ENCODE measurements around the gene ARHGEF12. TPM values are rescaled to one million over a fixed set of nuclear protein-coding genes. Genes with fewer than 3 reads are reported as not detected.
A peak's percentile ranks its signal among the peaks of the same experiment; 100 is the strongest.

The ARHGEF12 gene
- total RNA-seq, 1 donor = 10.5 TPM

DNA sequence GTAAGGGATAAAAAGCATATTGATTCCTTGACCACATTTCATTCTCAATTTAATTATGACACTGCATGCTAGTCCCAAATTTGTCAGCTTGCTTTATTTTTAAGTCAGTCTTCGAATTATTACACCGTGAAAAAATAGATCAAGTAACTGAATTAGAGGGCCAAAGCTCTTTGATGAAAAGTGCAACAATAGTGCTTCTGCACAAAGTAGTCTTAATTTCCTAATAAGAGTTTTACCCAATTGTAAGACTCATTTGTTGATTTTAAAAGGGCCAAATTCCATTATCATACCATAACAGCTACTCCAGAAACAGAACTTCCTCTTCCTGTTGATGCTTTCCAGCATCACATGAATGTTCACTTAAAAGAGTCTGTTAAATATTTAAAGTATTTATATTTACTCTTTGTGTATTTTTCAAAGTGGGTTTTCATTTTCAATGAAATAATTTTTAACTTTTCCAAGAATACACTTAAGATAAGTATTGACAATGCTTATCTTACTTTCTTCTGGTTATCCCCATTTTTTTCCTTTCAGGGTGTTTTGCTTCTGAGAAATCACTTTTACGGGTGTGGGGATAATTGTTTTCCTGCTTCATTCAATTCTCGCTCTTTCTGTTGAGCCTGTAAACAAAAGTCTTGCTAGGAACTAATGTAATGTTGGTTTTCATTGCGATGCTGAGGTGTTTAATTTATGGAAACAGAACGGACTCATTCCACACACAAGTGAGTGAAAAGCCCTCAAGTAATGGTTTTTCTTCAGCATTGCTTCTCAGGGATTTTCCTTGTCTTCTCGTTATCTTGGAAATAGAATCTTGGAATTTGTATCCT, 2.1 kb downstream of the ARHGEF12 start:
- DNase-seq (ENCODE audit: low read depth in 2 of 3, low spot score in 2 of 3) = no peak

DNA sequence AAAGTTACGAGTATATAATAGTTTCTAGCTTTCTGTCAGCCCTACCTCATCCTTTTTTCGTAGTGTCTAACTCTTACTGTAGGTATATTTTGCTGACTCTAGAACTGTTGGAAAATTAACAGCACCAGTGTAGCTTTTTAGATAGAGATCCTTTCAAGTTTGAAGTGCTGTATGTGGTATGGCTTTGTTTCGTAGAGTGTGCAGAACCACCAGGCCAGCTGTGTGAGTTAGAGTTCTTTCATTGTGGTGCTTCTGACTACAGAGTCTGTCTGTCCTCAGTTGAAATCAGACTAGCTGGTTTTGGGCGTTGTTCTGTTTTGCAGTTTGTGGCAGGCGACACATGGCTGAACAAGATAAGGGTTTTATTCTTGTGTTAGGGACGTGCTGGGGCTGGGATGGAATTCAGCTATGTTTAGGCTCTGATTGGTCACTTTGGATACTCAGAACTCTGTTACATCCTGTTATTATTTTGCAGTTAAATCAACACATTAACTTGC, 3.2 kb downstream of the ARHGEF12 start:
- peak in 2 of 3 donors; percentile 64 to 78 for DNase-seq (ENCODE audit: low read depth in 2 of 3, low spot score in 2 of 3)

DNA sequence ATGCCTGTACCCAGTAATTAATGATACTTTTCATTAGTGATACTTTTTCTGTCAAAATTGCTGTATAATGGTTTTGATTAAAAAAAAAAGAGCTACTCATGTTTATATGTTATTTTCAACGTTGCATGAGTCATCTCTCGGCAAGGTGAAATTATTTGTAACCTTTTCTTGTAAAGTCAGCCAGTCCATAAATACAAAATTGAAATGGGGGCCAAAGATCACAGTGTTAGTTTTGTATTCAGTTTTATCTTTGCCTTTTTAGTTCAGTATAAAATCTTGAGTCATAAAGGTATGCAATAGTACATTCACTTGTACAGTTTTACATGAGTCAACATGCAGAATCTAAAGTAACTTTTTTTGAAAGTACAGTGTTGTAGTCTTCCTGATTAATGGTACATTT, 4.3 kb downstream of the ARHGEF12 start:
- DNase-seq (ENCODE audit: low read depth in 2 of 3, low spot score in 2 of 3) = no peak

DNA sequence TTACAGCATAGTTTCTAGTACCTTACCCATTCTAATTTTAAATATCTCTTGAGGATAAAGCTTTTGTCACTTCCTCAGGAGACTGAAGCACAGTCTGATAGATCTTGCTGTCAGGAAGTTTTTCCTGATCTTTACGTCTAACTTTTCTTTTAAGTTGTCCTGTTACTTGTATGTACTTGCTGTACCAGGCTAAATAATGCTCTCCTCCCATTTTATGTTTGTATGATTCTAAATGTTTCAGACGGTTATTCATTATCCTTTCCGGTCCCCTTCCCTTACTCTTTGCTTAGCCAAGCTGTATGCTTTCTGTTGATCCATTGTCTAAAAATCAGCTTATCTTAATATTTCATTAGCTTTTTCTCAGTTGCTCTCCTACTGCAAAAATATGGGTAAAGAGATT, 6.0 kb downstream of the ARHGEF12 start:
- no peak for DNase-seq (ENCODE audit: low read depth in 2 of 3, low spot score in 2 of 3)

DNA sequence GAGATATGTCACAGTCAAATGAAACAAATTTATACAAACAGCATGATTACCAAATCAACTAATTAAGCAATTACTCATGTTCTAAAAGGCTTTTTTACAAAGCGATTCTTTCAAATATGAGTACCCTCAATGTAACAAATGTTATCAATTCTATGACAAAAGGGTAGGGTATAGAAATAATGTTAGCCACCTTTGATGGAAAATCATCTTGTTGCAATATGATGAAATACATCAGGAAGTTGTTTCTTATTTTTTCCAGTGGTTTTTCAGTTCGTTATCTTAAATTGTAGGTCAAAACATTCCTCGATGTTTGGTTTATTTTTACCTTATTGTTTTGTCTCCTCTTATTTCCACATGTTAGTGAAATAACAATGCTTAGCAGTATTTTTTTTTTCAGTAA, 6.5 kb downstream of the ARHGEF12 start:
- no peak for DNase-seq (ENCODE audit: low read depth in 2 of 3, low spot score in 2 of 3)

DNA sequence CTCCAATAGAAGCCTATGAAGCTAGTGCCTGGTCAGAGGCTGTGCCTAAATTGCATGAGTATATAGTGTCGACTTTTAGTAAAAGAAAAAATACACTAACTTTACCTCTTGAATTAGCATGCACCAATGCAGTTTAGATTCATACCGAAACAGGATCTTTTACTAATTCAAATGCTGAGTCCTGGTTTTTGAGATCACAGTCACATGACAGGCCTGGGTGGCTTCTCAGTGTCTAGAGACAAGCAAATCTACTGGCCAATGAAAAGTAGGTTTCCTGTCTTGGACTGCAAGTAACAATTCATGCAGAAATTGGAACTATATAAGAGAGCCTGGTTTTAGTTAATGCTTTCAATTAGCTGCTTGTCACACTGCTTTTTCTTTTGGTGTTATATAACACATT, 7.2 kb downstream of the ARHGEF12 start:
- no peak for DNase-seq (ENCODE audit: low read depth in 2 of 3, low spot score in 2 of 3)

DNA sequence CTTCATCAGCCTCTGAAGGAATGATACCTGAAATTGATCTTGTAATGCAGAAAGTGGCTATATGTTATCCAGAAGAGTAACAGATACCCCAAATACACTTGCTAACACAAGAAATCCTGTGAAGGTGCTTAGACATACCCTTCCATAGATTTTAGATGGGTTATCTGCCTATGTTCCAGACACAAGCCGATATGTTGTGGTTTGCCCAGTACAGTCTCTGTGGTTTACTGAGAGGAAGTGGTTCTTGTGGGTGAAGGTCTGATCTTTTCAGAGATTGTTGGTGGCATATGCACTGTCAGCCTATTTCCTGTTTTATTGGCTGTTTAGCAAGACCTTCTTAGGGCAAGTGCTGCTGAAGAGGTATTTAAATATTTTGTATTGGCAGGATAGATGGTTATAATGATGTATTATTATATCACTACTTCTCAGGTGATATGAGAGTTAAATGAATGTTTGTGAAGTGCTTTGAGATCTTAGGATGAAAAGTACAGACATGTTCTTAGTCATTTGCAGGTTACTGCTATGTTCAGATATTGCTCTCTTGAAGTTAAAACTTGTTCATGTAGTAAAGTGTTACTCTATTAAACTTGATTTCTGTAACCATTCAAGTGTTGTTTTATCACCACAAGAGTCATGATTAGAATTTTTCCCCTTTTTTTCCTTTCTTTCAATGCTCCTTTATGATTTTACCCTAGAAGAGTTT, 8.2 kb downstream of the ARHGEF12 start:
- DNase-seq (ENCODE audit: low read depth in 2 of 3, low spot score in 2 of 3) = peak; percentile 49 to 85 (median 85)

DNA sequence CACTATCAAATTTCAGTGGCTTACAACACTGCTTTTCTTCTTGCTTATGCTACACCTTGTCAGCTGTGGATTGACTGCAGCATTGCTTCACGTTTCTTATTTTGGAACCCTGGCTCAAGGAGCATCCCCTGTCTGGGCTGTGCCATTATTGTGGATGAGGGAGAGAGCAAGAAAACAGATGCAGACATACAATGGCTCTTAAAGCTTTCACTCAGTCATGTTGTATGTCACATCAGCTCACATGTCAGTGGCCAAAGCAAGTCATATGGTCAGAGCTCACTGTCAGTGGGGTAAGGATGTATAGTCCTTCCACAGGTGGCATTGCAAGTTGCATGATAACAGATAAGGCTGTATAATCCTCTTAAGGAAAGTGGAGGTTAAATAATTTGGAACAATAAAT, 10.0 kb downstream of the ARHGEF12 start:
- no peak for DNase-seq (ENCODE audit: low read depth in 2 of 3, low spot score in 2 of 3)

DNA sequence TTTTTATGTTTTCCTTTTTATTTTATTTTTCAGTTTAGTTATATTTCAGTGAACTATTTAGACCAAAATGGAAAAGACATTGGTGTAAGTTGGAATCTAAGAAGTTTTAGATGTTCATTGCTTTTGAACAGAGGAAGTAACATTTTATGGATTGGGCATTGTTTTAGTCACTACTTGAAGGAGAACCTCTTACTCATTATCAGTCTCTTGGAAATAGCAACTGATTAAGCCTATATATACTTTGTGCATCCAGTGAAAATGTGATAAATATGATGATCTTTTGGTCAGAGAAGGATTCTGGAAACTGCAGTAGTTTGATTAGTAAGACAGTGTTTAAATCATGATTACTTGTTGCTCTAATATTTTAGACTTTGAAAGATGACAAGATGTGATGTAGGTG, 14.4 kb downstream of the ARHGEF12 start:
- no peak for DNase-seq (ENCODE audit: low read depth in 2 of 3, low spot score in 2 of 3)

DNA sequence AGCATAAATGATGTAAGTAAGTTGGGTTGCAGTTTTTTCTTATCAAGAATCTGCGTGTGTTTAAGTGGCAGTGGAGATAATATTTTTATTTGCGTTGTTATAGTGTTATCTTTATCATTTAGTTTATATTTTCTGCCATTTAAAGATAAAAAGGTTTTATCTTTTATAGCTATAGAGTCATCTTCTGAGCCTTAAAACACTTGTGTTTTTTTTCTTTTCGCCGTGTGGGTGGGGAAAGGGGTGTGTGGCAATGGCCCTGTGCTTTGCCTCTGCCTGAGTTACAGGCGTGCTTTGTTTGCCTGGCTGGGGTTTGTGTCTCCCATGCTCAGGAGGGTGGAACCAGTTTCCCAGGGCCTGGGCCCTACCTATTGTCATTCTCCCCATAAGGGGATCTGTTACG, 16.2 kb downstream of the ARHGEF12 start:
- DNase-seq (ENCODE audit: low read depth in 2 of 3, low spot score in 2 of 3) = no peak

DNA sequence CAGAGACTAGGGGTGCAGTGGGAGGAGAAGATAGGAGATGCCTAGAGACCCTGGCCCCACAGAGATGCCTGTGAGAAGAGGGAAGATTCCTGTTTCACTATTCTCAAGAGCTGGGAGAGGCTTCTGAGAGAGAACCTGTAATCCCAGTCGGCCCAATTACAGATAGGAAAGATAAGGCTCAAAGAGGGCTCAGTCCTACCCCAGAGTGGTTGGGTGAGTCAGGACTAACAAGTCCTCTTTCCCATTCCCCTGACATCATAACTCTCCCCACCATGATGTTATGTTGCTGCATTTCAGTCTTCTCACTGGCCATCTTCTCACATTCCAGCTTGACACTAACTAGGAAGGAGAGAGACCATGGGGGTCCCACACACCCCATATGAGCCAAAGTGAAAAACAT, 17.9 kb downstream of the ARHGEF12 start:
- DNase-seq (ENCODE audit: low read depth in 2 of 3, low spot score in 2 of 3) = no peak

DNA sequence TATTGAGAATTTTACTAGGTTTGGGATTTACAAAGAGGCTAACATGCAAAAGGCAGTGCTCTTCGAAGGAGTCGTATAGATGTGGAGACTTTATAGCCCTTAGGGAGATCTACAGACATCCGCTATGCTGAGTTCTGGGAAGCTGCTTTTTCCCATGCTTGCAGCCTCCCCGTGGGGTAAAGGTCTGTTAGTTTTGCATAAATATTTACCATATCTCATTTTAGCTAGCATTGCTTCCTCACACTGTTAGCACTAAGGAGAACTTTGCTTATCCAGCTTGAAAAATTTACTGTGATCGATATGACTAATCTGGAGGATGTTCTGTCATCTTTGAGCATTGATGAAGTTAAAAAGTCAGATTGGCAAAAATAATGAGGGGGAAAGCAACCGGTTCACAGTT, 18.6 kb downstream of the ARHGEF12 start:
- DNase-seq (ENCODE audit: low read depth in 2 of 3, low spot score in 2 of 3) = no peak

DNA sequence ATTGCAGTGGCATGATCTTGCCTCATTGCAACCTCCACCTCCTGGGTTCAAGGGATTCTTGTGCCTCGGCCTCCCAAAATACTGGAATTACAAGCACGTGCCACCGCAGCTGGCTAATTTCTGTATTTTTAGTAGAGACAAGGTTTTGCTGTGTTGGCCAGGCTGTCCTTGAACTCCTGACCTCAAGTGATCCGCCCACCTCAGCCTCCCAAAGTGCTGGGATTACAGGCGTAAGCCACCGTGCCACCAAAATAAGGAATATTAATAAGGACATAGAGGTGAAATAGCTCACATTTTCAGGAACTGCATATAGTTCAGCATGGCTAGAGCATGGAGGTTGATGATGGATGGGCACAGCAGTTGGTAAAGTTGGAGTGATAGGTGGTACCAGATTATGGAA, 21.4 kb downstream of the ARHGEF12 start:
- no peak for DNase-seq (ENCODE audit: low read depth in 2 of 3, low spot score in 2 of 3)

DNA sequence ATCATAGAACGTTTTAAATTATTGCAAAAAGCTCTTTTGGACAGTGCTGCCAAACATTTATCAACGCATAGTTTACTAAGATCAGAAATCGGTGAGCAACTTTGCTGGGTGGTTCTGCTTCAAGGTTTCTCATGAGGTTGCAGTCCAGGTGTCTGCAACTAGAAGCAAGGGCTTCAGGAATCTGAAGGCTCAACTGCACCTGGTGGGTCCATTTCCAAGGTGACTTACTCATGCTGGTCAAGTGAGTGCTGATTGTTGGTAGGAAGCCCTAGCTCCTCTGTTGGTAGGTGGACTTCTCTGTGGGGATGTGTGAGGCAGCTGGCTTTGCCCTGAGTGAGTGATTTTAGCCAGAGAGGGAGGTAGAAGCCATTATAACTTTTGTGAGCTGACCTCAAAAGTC, 22.5 kb downstream of the ARHGEF12 start:
- no peak for DNase-seq (ENCODE audit: low read depth in 2 of 3, low spot score in 2 of 3)

DNA sequence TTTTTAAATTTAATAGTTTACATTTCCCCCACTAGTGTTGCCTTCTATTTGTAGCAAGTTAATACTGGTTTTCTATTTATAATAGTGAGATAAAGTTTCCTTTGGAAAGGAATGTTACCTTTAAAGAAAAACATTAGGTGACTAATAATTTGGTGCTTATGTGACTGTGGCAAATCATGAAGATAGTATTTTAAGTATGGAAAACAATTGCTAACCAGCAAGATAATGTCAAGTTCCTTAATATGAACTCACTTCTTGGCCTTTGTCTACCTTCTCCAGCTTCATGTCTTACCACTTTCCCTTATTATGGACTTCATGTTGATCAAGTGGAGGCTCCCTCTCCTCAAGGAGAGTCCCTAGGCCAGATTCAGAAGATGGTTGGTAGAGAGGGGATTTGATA, 27.2 kb downstream of the ARHGEF12 start:
- no peak for DNase-seq (ENCODE audit: low read depth in 2 of 3, low spot score in 2 of 3)

DNA sequence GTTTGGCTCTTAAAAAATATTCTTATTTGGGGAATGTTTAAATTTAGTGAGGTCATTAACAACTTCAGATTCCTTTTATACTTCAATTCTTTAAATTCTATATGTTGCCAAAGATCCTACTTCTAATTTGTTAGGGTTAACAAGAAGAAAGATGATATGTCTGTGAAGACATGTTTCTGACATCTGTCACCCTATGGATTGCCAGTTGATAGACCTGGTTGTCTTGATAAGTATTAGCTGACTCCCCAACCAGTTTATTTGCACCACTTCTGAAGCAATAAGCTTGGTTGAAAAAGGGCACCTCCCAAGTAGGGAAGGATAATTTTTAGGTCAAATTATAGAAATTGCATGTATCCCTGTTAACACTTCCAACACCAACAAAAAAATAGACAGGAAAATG, 29.3 kb downstream of the ARHGEF12 start:
- no peak for DNase-seq (ENCODE audit: low read depth in 2 of 3, low spot score in 2 of 3)

DNA sequence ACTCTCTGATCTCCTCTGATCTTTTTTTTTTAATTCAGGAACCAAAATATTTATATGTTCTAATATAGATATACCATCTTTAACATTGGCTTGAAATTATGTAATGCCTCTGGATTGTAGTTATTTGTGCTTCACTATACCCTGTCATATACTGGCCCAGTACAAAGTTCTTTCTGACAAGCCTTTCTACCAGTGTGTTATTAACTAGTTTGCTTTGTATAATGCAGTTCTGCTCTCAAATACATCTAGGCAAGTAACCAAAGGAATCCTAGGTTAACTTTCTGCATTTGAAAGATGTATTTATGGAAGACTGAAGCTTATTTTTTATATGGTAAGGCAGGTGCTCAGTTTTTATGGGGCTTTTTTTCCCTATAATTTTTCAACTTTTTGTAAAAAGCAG, 36.1 kb downstream of the ARHGEF12 start:
- DNase-seq (ENCODE audit: low read depth in 2 of 3, low spot score in 2 of 3) = no peak

DNA sequence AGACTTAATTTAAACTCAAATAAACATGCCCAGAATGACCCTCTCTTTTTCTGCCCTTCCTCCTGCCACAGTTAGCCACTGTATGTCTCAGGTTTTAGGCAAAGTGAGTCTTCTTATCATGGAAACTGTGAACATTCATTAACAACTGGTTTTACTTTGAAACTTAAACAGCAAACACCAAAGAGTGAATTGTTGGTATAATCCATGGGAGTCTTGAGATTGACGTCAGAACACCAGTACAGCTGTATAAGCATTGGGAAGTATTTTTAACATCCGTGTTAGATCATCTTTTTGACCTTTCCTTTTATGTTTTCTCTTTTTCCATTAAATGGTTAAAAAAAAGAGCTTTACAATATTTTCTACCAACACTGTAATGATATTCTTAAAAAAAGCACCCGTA, 38.9 kb downstream of the ARHGEF12 start:
- DNase-seq (ENCODE audit: low read depth in 2 of 3, low spot score in 2 of 3) = no peak

DNA sequence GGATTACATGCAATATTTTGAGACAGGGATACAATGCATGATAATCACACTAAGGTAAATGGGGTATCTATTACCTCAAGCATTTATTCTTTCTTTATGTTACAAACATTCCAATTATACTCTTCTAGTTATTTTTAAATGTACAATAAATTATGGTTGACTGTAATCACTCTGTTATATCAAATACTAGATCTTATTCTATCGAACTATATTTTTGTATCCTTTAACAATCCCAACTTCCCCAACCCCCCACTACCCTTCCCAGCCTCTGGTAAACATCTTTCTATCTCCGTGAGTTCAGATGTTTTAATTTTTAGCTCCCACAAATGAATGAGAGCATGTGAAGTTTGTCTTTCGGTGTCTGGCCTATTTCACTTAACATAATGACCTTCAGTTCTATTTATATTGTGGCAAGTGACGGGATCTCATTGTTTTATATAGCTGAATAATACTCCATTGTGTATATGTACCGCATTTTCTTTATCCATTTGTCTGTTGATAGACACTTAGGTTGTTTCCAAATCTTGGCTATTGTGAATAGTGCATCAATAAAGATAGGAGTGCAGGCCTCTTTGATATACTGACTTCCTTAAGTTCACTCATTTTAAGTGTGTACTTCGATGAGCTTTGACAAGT, 40.5 kb downstream of the ARHGEF12 start:
- DNase-seq (ENCODE audit: low read depth in 2 of 3, low spot score in 2 of 3) = no peak

DNA sequence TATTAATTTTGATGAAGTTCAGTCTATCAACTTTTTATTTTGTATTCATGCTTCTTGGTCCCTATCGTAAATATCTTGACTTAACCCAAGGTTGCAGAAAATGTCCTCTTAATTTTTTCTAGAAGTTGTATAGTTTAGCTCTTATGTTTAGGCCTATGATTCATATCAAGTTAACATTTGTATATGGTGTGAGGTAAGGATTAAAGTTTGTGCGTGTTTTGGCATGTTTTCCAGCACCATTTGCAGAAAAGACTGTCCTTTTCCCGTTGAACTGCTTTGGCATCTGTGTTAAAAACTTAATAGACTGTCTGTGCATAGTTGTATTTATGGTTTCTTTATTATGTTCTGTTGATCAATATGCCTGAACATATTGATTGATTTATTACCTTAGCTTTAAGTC, 42.3 kb downstream of the ARHGEF12 start:
- no peak for DNase-seq (ENCODE audit: low read depth in 2 of 3, low spot score in 2 of 3)

DNA sequence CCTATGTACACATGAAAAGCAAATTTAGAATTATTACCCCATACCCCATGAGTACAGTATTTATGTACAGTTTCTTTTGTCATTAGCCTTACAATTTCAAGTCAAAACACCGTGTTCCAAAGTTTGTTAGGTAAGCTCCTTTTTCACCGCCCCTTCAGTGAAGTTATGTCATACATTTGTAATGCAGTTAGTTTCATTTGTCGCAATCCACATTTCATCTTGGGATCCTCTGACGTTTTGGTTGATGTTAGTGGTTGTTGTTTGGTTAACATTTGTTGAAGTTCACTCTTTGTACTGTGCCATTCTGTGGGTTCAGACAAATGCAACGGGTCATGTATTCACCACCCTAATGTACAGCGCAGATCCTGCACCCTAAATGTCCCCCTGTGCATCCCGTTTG, 45.2 kb downstream of the ARHGEF12 start:
- no peak for DNase-seq (ENCODE audit: low read depth in 2 of 3, low spot score in 2 of 3)

All from hematopoietic multipotent progenitor cell (in vitro differentiated cells).